RWPE2 (cell line): Measurements from ENCODE around the gene SRRM1.
"Not testable (repeated sequence)": the region's sequence is repeated elsewhere in the genome, so short reads cannot be mapped to it uniquely, and the experiment has no call there.

Source experiments
- ATAC-seq: fragments of 200-7000 bp; cut with Tn5 transposase; 3 replicates; pipeline ENCODE4 v1.9.1; 2021; ENCODE audit warnings: low read depth
- DNase-seq: peaks from one replicate; pipeline ENCODE4 v3.0.0-alpha.2; 2020; ENCODE audit warnings: low spot score
- H3K27ac ChIP-seq: fragments of 450-650 bp; 2 replicates; pipeline ENCODE4 v1.5.1; 2017; ENCODE audit warnings: mild to moderate bottlenecking; ENCODE audit not compliant: poor library complexity, severe bottlenecking
- H3K27me3 ChIP-seq: fragments of 250-450 bp; sonication (Bioruptor Pico); 2 replicates; pipeline ENCODE4 v1.5.1; 2021; ENCODE audit warnings: mild to moderate bottlenecking, moderate library complexity; ENCODE audit not compliant: insufficient read depth, poor library complexity, severe bottlenecking
- H3K36me3 ChIP-seq: fragments of 250-450 bp; sonication (Bioruptor Pico); 2 replicates; pipeline ENCODE4 v1.5.1; 2020; ENCODE audit warnings: low read depth, mild to moderate bottlenecking, moderate library complexity
- H3K4me1 ChIP-seq: fragments of 250-450 bp; sonication (Bioruptor Pico); 2 replicates; pipeline ENCODE4 v1.5.1; 2021; ENCODE audit warnings: mild to moderate bottlenecking, moderate library complexity; ENCODE audit not compliant: insufficient read depth, poor library complexity, severe bottlenecking
- H3K4me3 ChIP-seq: fragments of 250-450 bp; sonication (Bioruptor Pico); 2 replicates; pipeline ENCODE4 v1.5.1; 2021; ENCODE audit warnings: mild to moderate bottlenecking, moderate library complexity; ENCODE audit not compliant: severe bottlenecking
- H3K9me3 ChIP-seq: fragments of 250-450 bp; sonication (Bioruptor Pico); 2 replicates; pipeline ENCODE4 v1.5.1; 2021; ENCODE audit warnings: mild to moderate bottlenecking, moderate library complexity; ENCODE audit not compliant: severe bottlenecking
- TF ChIP-seq, protein P1 (sequence below): fragments of 450-650 bp; IDR thresholded peaks from one replicate; pipeline ENCODE4 v1.5.1; 2017; ENCODE audit warnings: mild to moderate bottlenecking, moderate library complexity; ENCODE audit not compliant: poor library complexity, severe bottlenecking

The SRRM1 gene

DNA sequence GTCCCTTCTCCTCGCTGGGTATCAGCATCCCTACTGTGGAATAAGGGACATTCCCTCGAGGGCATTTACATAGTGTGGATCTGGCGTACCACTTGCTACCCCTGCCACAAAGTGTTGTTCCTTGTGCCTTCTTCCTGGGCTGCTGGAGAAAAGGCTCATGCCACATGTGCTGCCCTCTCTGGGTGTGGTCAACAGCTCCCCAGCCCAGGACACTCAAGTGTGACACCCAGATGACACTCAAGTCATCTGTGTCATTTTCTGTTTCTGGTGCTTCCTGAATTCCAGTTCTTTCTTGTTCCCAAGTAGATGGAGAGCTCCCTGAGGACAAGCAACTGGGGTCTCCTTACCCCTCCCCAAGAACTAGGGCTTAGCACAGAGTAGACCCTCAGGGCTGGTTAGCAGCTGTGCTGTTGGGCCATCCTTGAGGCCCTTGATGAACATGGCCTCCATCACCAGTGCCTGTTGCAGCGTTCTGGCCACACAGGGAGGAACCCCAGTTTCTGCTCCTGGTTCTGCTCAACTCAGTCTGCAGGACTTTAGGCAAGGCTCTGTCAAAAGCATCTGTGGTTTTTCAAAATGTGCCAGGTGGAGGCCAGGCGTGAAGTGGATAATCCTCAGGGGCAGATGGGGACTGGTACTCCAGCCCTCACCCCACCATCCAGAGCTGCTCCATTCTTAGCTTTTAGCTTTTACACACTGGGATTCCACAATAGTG lies 53.1 kb downstream of the SRRM1 start:
- Histone ChIP-seq H3K9me3 (no peaks in the 10 kb centered on the region), H3K36me3 (no peaks in the 10 kb centered on the region), H3K27ac (no peak overlapping the region), H3K27me3 (no peaks in the 10 kb centered on the region), H3K4me3 (no peak overlapping the region), H3K4me1 (no peaks in the 10 kb centered on the region)
- ATAC-seq = no peak
- TF ChIP-seq, protein P1, sequence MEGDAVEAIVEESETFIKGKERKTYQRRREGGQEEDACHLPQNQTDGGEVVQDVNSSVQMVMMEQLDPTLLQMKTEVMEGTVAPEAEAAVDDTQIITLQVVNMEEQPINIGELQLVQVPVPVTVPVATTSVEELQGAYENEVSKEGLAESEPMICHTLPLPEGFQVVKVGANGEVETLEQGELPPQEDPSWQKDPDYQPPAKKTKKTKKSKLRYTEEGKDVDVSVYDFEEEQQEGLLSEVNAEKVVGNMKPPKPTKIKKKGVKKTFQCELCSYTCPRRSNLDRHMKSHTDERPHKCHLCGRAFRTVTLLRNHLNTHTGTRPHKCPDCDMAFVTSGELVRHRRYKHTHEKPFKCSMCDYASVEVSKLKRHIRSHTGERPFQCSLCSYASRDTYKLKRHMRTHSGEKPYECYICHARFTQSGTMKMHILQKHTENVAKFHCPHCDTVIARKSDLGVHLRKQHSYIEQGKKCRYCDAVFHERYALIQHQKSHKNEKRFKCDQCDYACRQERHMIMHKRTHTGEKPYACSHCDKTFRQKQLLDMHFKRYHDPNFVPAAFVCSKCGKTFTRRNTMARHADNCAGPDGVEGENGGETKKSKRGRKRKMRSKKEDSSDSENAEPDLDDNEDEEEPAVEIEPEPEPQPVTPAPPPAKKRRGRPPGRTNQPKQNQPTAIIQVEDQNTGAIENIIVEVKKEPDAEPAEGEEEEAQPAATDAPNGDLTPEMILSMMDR = no peak
- DNase-seq = no peak

DNA sequence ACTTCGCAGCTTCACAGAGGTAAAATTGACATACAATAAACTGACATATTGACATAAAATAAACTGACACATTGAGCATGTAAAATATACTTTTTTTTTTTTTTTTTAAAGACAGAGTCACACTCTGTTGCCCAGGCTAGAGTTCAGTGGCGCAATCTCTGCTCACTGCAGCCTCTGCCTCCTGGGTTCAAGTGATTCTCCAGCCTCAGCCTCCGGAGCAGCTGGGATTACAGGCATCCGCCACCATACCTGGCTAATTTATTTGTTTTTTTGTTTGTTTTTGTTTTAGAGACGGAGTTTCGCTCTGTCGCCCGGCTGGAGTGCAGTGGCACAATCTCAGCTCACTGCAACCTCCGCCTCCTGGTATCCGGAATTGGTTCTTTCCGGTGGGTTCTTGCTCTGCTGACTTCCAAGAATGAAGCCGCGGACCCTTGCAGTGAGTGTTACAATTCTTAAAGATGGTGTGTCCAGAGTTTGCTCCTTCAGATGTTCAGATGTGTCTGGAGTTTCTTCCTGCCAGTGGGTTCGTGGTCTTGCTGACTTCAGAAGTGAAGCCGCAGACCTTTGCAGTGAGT lies 53.7 kb downstream of the SRRM1 start:
- DNase-seq (no peak), ATAC-seq (no peak)
- TF ChIP-seq, protein P1 = no peak
- H3K9me3 ChIP-seq = no peaks in the 10 kb centered on the region
- H3K27ac ChIP-seq = no peak overlapping the region
- no peak overlapping the region for H3K4me3 ChIP-seq
- no peaks in the 10 kb centered on the region for H3K4me1 ChIP-seq
- no peaks in the 10 kb centered on the region for H3K36me3 ChIP-seq
- no peaks in the 10 kb centered on the region for H3K27me3 ChIP-seq

DNA sequence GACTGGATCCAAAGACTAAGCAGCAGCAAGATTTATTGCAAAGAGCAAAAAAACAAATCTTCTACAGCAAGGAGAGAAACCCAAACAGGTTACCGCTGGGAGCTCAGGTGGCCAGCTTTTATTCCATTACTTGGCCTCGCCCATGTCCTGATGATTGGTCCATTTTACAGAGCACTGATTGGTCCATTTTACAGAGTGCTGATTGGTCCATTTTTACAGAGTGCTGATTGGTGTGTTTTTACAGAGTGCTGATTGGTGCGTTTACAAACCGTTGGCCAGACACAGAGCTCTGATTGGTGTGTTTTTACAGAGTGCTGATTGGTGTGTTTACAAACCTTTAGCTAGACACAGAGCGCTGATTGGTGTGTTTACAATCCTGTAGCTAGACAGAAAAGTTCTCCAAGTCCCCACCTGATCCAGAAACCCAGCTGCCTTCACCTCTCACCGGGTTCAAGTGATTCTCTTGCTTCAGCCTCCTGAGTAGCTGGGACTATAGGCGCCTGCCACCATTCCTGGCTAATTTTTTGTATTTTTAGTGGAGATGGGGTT lies 54.4 kb downstream of the SRRM1 start:
- not testable (repeated sequence) for H3K27me3 ChIP-seq, H3K4me1 ChIP-seq, H3K36me3 ChIP-seq, H3K9me3 ChIP-seq, H3K4me3 ChIP-seq, H3K27ac ChIP-seq, DNase-seq, ATAC-seq

DNA sequence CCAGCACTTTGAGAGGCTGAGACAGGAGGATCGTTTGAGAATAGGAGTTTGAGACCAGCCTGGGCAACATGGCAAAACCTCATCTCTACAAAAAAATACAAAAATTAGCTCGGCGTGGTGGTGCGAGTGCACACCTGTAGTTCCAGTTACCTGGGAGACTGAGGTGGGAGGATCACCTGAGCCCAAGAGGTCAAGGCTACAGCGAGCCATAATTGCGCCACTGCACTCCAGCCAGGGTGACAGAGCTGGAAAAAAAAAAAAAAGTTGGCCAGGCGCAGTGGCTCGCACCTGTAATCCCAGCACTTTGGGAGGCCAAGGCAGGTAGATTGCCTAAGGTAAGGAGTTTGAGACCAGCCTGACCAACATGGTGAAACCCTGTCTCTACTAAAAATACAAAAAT lies 55.2 kb downstream of the SRRM1 start:
- not testable (repeated sequence) for H3K27ac ChIP-seq, H3K4me1 ChIP-seq, H3K27me3 ChIP-seq, H3K9me3 ChIP-seq, H3K36me3 ChIP-seq, DNase-seq, H3K4me3 ChIP-seq, ATAC-seq

GRCh38 chr1:24699628-24700027 lies 56.5 kb downstream of the SRRM1 start:
- Histone ChIP-seq H3K4me3 (no peak overlapping the region), H3K27me3 (no peaks in the 10 kb centered on the region), H3K27ac (no peak overlapping the region), H3K36me3 (no peaks in the 10 kb centered on the region), H3K4me1 (peaks cover 3% of the 10 kb centered on the region), H3K9me3 (no peaks in the 10 kb centered on the region)
- no peak for ATAC-seq
- DNase-seq = no peak
- TF ChIP-seq, protein P1 = no peak
